HG02938 (cell line): ENCODE results near the gene CDC26.
"Not testable (repeated sequence)": the region's sequence is repeated elsewhere in the genome, so short reads cannot be mapped to it uniquely, and the experiment has no call there.

Experiments
- ATAC-seq: cut with Tn5 transposase; IDR thresholded peaks from one replicate; pipeline ENCODE4 v1.9.1; 2021; ENCODE audit warnings: mild to moderate bottlenecking, moderate library complexity; ENCODE audit not compliant: unreplicated experiment

CDC26 gene

GRCh38 chr9:113296247-113296646, 20.9 kb upstream of the CDC26 start:
- ATAC-seq, result not testable (repeated sequence)

GRCh38 chr9:113293285-113293878, 18.0 kb upstream of the CDC26 start:
- ATAC-seq, result no peak

- no peak for ATAC-seq
Measured at GRCh38 chr9:113290052-113290607, 14.8 kb upstream of the CDC26 start.

- ATAC-seq, result no peak
Measured at GRCh38 chr9:113289091-113289490, 13.7 kb upstream of the CDC26 start.

GRCh38 chr9:113281356-113281755, 6.0 kb upstream of the CDC26 start:
- no peak for ATAC-seq

- ATAC-seq, result no peak
Measured at GRCh38 chr9:113278840-113279239, 3.5 kb upstream of the CDC26 start.

GRCh38 chr9:113274474-113275156, 757 bp downstream of the CDC26 start:
- peak; percentile 5 for ATAC-seq

- no peak for ATAC-seq
Measured at GRCh38 chr9:113269871-113270270, 5.5 kb downstream of the CDC26 start.

GRCh38 chr9:113269355-113269754, 6.0 kb downstream of the CDC26 start:
- ATAC-seq, result no peak

GRCh38 chr9:113267911-113268566, 7.3 kb downstream of the CDC26 start:
- no peak for ATAC-seq

GRCh38 chr9:113266174-113266573, 9.2 kb downstream of the CDC26 start:
- no peak for ATAC-seq

GRCh38 chr9:113261917-113262671, 13.3 kb downstream of the CDC26 start:
- no peak for ATAC-seq

GRCh38 chr9:113258282-113258681, 17.1 kb downstream of the CDC26 start:
- ATAC-seq, result no peak

- ATAC-seq, result no peak
Measured at GRCh38 chr9:113257863-113258262, 17.5 kb downstream of the CDC26 start.

- ATAC-seq, result no peak
Measured at GRCh38 chr9:113255438-113255837, 19.9 kb downstream of the CDC26 start.

GRCh38 chr9:113254991-113255390, 20.4 kb downstream of the CDC26 start:
- ATAC-seq, result no peak

GRCh38 chr9:113250807-113251206, 24.6 kb downstream of the CDC26 start:
- ATAC-seq, result no peak

- ATAC-seq, result not testable (repeated sequence)
Measured at GRCh38 chr9:113249661-113250060, 25.7 kb downstream of the CDC26 start.

GRCh38 chr9:113247640-113248039, 27.7 kb downstream of the CDC26 start:
- ATAC-seq, result no peak

- no peak for ATAC-seq
Measured at GRCh38 chr9:113246928-113247327, 28.4 kb downstream of the CDC26 start.

- ATAC-seq, result no peak
Measured at GRCh38 chr9:113245894-113246293, 29.5 kb downstream of the CDC26 start.
